HEK293 (cell line): ENCODE measurements around the gene MLEC.

Source experiments
- ZNF76 ChIP-seq: fragments of 450-650 bp; formaldehyde crosslinking; IDR thresholded peaks from 2 replicates; pipeline ENCODE4; 2016; ENCODE audit warnings: low read depth, missing biosample characterization, missing genetic modification characterization, borderline replicate concordance
- TF ChIP-seq, protein P1 (sequence below): fragments of 450-650 bp; formaldehyde crosslinking; IDR thresholded peaks from 2 replicates; pipeline ENCODE4 v1.5.1; 2016; ENCODE audit warnings: missing biosample characterization, missing genetic modification characterization

DNA sequence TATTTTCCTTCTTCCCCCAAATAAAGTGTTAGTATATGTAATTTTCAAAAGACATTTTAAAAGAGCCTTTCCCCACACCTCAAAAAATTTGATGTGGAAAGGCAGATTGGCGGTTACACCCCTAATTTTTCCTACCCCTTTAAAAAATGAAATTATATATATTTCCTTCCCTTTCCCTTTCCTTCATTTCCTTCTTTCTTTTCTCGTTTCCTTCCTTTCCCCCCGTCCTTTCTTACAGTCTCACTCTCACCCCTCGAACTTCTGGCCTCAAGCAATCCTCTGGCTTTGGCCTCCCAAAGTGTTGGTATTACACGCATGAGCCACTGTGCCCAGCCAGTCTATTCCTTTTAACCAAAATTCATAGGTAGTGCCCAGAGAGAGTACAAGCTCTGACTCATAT, 19.1 kb downstream of the MLEC start:
- TF ChIP-seq, protein P1, sequence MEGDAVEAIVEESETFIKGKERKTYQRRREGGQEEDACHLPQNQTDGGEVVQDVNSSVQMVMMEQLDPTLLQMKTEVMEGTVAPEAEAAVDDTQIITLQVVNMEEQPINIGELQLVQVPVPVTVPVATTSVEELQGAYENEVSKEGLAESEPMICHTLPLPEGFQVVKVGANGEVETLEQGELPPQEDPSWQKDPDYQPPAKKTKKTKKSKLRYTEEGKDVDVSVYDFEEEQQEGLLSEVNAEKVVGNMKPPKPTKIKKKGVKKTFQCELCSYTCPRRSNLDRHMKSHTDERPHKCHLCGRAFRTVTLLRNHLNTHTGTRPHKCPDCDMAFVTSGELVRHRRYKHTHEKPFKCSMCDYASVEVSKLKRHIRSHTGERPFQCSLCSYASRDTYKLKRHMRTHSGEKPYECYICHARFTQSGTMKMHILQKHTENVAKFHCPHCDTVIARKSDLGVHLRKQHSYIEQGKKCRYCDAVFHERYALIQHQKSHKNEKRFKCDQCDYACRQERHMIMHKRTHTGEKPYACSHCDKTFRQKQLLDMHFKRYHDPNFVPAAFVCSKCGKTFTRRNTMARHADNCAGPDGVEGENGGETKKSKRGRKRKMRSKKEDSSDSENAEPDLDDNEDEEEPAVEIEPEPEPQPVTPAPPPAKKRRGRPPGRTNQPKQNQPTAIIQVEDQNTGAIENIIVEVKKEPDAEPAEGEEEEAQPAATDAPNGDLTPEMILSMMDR (tag by site-specific recombination) = no peak
- TF ChIP-seq ZNF76 (tag by site-specific recombination) = no peak
